SU-DHL-6 (cell line): ENCODE data around the gene FOXI3.

Source experiments
- EZH2phosphoT487 ChIP-seq: fragments of 200-600 bp; sonication (generic), shearing (Covaris generic); conservative IDR thresholded peaks from 2 replicates; pipeline ENCODE4 v1.6.1; 2018; ENCODE audit warnings: mild to moderate bottlenecking, antibody characterized with exemption, low read length, moderate library complexity, mixed read lengths
- TF ChIP-seq, protein P1 (sequence below): fragments of 200-600 bp; sonication (generic); IDR thresholded peaks from one replicate; pipeline ENCODE4 v1.5.1; 2017; ENCODE audit warnings: antibody characterized with exemption, mild to moderate bottlenecking, low read length, moderate library complexity; ENCODE audit not compliant: insufficient read depth, poor library complexity, severe bottlenecking

DNA sequence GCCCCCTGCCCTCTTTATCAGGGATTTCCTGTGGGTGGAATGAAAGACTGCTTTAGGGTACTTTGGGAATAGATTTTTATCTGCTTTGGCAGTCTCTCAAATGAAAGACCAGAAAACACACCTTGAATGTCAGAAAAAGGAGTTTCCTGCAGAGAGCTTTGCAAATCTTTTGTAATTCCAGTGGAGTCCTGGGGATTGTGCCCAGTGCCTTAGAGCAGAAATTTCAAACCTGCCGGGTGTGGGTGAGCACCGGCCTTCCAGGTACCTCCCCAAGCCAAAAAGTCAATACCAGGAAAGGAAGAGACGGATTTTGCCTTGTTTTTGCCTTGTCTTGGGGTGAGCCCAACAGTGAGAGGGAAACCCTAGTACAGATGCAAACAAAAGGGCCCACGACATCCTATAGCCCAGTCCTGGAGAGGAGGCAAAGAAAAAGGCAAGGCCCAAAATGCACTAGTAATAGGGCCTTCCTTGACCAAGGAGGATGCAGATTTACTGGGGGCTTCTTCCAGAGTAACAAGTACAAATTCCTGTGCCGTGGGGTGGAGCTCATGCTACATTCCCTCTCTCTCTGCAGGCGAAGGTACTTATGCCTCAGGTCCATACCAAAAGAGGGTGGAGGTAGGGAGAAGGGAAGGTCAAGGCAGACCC, 36.4 kb downstream of the FOXI3 start:
- TF ChIP-seq, protein P1, sequence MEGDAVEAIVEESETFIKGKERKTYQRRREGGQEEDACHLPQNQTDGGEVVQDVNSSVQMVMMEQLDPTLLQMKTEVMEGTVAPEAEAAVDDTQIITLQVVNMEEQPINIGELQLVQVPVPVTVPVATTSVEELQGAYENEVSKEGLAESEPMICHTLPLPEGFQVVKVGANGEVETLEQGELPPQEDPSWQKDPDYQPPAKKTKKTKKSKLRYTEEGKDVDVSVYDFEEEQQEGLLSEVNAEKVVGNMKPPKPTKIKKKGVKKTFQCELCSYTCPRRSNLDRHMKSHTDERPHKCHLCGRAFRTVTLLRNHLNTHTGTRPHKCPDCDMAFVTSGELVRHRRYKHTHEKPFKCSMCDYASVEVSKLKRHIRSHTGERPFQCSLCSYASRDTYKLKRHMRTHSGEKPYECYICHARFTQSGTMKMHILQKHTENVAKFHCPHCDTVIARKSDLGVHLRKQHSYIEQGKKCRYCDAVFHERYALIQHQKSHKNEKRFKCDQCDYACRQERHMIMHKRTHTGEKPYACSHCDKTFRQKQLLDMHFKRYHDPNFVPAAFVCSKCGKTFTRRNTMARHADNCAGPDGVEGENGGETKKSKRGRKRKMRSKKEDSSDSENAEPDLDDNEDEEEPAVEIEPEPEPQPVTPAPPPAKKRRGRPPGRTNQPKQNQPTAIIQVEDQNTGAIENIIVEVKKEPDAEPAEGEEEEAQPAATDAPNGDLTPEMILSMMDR = no peak
- TF ChIP-seq EZH2phosphoT487 = no peak
